Erythroblast (primary cell): ENCODE results near the gene PROSER3.

Experiments used
- GATA1 ChIP-seq: IDR thresholded peaks from 2 replicates; pipeline ENCODE4 v1.6.1; 2011; ENCODE audit warnings: low read depth, mild to moderate bottlenecking, control low read depth, low read length, moderate library complexity
- POLR2A ChIP-seq: IDR thresholded peaks from 2 replicates; pipeline ENCODE4 v1.6.1; 2011; ENCODE audit warnings: mild to moderate bottlenecking, low read length

- TF ChIP-seq POLR2A (no peak), GATA1 (no peak)
Observed at GRCh38 chr19:35797663-35798062, 39.7 kb downstream of the PROSER3 start.
